Thyroid gland (tissue), 4 donors: ENCODE data around the gene TBC1D22A.

Experiments used
- CTCF ChIP-seq, 6 experiments: fragments of 200-600 bp in 3 of 6; fragments of 450-650 bp in 3 of 6; sonication (generic) in 3 of 6; IDR thresholded peaks; one replicate each; pipeline ENCODE4 v1.5.1; 2016 to 2019; ENCODE audit warnings: antibody characterized with exemption in 6 of 6, mild to moderate bottlenecking in 2 of 6, inconsistent platforms in 1 of 6, moderate library complexity in 1 of 6
- POLR2A ChIP-seq, 2 donors: fragments of 450-650 bp; IDR thresholded peaks; one replicate each; pipeline ENCODE4 v1.6.1; 2017; ENCODE audit warnings: antibody characterized with exemption in 2 of 2, mild to moderate bottlenecking in 2 of 2, moderate library complexity in 1 of 2

- TF ChIP-seq CTCF (IDR thresholded peaks at IDR 0.05), result no peak
- TF ChIP-seq POLR2A (IDR thresholded peaks at IDR 0.05), result no peak
These were observed 175.5 kb downstream of the TBC1D22A start for GRCh38 chr22:46937939-46938338.
